GM18907 (cell line): ENCODE data around the gene NELL1.

Experiments
- ATAC-seq: cut with Tn5 transposase; IDR thresholded peaks from one replicate; pipeline ENCODE4 v1.9.1; 2021; ENCODE audit warnings: mild to moderate bottlenecking, moderate library complexity; ENCODE audit not compliant: unreplicated experiment

Gene NELL1

GRCh38 chr11:21295508-21295907 is 626.1 kb downstream of the NELL1 start:
- no peak for ATAC-seq

- no peak for ATAC-seq
Measured at GRCh38 chr11:21301981-21302380, 632.6 kb downstream of the NELL1 start.

DNA sequence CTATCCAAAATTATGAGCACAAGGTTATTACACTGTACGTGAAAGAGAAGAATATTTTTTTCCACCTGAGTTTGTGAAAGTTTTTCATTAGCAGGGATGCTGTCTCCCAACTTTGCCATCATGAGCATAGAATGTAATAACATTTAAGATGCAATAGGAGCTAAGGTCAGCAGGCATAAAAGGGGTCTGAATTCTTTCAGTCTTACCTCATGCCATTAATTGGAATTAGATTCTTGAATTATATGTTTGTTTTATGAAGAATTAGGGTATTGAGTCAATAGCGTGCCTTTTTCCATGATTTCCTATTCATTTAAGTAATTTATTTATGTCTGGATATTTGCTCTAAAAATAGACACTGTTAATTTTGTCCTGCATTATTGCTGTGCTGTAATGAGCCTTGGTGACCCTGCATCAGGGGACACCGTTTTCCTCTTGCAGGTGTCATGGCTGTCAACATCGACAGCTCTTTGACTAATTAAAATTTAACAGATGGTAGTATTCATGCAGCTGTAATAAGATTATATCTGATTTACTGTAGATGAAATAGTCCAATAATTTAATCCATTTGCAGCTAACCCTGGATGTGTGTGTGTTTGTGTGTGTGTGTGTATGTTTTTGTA is 637.5 kb downstream of the NELL1 start:
- no peak for ATAC-seq

DNA sequence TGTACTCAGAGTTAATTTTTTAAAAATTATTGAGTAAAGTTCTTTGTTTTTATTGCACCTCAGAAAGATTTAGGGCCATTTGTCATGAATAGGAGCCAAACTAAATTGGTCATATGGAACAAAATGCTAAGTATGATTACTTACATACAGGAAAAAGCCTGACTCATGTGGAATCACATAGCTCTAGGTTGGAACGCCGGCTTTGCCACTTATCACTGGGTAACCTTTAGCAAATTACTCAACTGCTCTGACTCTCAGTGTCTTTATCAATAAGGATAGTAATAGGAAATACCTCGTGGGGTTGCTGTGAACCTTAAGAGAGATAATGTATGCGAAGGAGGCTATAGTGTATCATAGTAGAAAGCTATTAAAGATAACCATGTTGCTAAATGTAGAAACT is 638.5 kb downstream of the NELL1 start:
- no peak for ATAC-seq

DNA sequence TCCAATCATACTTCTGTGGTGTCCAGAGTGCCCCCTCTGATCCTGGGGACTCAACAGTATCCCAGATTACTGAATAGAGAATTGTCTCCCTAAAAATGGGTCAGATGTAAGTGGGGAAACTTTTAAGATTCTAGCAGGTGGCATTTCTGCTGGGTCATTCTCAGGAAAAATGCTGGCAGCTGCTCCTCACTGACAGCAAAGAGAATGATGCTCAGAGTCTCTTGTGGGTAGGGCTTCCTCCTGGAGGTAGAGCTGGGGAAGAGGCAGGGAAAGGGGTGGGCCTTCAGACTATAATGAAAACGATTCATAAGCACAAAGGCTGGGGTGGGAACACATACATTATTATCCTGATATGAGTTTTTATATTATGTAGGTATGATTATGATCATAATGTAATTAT is 647.2 kb downstream of the NELL1 start:
- ATAC-seq = no peak

DNA sequence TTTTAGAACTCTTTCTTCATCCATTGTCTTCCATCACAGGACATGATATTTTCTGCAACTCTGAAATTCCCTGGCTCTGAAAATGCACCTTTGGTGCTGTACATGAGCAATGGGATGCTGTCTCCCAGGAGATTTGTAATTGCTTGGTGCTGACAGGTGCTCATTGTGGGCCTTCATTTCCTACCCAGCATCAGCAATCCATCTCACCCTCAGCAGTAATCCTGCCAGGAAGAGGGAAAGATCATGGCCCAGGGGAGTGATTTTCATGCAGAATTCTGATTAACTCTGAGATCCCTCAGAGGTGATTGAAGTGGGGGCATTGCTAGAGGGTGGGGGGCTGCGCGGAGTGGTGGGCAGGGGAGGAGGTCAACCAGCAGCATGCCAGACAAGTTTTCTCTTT is 651.7 kb downstream of the NELL1 start:
- ATAC-seq = no peak

DNA sequence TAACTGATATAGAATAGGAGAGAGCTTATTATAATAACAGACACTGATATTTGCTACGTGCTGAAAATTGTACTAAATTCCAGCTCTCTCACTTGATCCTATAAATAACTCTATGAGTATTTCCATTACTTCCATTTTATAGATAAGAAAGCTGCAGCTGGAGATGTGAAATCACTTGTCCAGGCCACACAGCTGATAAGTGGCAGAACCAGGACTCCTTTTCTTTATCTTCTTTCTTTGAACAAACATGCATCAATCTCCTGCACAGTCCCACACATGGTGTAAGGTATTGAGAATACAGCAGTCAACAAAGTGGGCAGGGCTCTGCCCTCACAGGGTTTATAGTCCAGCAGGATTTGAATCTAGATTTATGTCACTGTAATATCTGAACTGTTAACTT is 652.1 kb downstream of the NELL1 start:
- no peak for ATAC-seq

GRCh38 chr11:21323617-21324016 is 654.2 kb downstream of the NELL1 start:
- no peak for ATAC-seq

DNA sequence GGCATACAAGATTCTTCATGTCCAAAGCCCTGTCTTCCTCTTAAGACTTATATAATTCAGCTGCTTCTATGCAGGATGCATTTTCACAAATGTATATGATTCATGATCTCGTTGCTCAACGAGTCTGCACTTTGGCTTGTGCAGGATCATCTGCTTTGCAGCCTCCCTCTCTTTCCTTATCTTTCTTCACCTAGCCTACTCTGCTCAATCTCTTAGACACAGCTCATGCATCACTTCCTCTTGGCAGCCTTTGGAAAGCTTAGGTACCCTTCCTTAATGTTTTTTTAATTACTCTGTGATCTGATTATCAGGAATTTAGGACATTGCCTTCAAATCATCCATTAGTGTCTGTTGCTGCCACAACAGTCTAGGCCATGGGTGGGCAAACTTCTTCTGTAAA is 673.8 kb downstream of the NELL1 start:
- no peak for ATAC-seq

GRCh38 chr11:21346361-21346760 is 677.0 kb downstream of the NELL1 start:
- ATAC-seq = no peak

- no peak for ATAC-seq
Measured at GRCh38 chr11:21350613-21351012, 681.2 kb downstream of the NELL1 start.

DNA sequence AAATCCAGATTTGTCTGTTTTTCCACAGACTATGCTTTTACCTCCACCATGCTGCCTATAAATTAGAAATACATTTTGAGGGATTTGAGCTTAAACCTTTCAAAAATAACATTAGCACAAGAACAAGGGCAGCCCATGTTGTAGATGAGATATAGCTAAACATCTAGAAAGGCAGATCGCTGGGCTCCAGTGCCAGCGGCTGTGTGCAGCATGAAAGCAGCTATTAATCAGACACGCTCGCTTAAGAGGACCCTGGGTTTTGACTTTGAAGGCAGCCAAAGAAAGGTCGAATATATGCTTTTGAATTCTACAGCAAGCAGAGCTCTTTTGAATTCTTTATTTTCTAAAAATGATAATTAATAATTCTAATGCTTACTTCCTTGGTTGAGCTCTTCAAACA is 684.0 kb downstream of the NELL1 start:
- no peak for ATAC-seq

GRCh38 chr11:21364866-21365624 is 695.7 kb downstream of the NELL1 start:
- ATAC-seq = no peak

DNA sequence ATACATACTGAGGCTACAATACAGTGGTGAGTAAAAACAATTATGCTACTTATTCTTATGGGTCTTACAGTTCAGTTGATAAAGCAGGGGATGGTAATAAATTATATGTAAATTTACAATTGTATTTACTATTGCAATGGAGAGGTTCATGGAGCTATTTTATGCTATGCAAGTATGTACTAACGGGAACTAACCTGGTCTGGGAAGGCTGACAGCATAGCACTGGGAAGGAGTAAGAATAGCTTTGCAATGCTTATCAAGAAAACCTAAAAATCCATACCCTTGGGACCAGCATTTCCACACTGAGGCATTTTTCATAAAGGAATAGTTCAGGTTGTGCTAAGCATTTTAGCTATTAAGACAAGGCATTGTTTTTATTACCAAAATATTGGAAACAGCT is 700.6 kb downstream of the NELL1 start:
- ATAC-seq = no peak

DNA sequence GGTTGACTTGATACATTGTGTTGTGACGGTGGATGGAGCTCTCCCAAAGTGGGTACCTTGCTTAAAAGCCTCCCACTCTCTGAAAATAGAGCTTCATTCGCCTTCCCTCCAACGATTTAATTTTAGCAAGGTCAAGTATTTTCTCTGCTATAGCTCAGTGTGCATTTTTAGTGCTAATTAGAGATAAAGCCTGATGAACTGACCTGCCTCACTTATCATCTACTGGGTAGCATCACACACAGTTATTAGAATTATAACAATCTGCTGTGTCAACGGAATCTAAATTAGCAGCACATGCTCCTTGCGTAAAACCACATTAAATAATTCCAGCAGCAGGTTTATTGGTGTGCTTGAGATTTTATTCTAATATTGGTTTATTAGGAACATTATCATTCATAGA is 701.7 kb downstream of the NELL1 start:
- ATAC-seq = no peak

DNA sequence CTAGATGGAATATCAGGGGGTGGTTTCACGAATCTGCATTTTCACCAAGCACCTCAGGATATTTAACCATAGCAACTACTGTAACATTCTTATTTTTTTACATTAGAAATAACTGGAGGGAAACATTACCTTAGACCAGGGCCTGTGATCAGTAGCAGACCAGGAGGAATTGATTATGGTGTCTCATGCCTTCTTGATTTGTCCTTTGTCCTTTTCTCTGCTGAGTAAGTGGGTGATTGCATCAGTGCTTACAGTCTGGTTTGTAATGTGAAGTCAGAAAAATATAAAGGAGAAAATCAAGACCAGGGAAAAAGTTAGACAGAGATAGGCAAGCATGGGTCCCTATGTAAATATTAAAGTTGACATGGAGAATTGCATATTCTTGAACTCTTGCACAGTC is 703.3 kb downstream of the NELL1 start:
- ATAC-seq = no peak

DNA sequence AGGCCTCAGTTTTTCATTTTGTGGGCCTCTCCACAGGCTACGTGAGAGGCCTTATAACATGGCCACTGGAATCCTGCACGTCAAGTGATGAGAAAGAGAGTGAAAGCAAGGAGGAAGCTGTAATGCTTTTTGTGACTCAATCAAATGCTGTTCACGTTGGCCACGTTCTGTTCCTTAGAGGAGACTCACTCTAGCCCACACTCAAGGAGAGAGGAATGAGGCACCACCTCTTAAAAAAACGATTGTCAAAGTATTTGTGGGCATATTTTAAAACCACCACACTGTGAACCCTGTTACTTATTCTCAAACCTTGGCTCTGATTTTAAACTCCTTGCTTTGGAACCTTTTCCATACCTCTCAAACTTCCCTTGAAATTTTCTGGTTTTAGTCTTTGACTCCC is 705.0 kb downstream of the NELL1 start:
- ATAC-seq = no peak

- ATAC-seq = no peak
Measured at GRCh38 chr11:21385669-21386440, 716.5 kb downstream of the NELL1 start.

DNA sequence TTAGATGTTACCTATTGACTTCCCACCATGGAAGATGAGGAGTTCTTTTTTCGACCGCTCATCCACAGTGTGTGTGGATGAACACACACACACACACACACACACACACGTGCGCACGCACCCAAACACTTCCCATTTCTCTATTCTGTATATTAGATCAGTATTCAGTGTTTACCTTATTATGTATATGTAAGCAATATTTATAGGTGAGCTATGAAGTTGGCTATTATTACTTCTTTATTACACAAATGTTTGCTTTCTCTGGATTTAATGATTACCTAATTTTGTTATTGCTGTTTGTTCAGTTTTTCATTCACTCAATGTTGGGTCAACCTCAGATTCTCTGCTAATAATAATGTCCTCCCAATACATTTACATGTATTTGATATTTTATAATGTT is 721.0 kb downstream of the NELL1 start:
- ATAC-seq = no peak

- ATAC-seq = no peak
Measured at GRCh38 chr11:21396342-21397008, 727.1 kb downstream of the NELL1 start.

DNA sequence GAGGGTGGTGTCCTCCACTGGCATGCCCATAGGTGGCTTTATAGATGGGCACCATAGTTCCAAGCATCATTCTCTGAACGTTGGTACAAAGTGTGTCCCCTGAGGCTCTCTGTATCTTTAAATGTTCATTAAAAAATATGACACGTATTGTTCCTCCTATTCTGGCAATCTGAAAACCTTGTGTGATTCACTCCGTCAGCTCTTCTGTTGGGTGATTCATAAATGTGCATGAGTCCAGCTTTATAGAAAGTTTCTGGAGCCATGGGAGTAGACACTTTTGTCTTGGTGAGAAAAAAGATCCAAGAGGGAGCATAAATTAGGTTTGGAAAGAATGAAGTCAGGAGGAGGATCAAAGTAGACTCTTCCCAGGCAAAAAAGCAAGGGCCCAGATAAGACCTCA is 728.8 kb downstream of the NELL1 start:
- no peak for ATAC-seq

DNA sequence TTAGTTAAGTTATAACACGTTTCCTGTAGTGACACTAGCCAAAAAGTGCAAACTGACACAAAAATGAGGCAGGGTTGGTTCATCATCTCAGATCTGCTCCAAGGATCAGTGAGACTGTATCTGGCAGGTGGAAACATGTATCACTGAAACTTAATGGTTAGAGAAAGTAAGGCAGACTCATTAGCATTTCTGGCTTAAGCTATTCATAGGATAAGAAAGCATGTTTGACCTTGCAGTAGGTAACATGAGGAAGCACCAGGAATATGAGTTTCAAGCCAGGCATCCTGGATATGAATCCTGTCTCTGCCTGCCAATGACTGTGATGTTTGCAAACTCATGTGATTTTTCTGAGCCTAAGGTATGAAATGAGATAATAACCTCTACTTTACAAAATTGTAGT is 732.1 kb downstream of the NELL1 start:
- ATAC-seq = no peak
